ENCODE data around the gene UBE2M. TPM values are rescaled to one million over a fixed set of nuclear protein-coding genes. Genes with fewer than 3 reads are reported as not detected.

The UBE2M gene
- total RNA-seq, 1 experiment from 2014 or later: 243 TPM

DNA sequence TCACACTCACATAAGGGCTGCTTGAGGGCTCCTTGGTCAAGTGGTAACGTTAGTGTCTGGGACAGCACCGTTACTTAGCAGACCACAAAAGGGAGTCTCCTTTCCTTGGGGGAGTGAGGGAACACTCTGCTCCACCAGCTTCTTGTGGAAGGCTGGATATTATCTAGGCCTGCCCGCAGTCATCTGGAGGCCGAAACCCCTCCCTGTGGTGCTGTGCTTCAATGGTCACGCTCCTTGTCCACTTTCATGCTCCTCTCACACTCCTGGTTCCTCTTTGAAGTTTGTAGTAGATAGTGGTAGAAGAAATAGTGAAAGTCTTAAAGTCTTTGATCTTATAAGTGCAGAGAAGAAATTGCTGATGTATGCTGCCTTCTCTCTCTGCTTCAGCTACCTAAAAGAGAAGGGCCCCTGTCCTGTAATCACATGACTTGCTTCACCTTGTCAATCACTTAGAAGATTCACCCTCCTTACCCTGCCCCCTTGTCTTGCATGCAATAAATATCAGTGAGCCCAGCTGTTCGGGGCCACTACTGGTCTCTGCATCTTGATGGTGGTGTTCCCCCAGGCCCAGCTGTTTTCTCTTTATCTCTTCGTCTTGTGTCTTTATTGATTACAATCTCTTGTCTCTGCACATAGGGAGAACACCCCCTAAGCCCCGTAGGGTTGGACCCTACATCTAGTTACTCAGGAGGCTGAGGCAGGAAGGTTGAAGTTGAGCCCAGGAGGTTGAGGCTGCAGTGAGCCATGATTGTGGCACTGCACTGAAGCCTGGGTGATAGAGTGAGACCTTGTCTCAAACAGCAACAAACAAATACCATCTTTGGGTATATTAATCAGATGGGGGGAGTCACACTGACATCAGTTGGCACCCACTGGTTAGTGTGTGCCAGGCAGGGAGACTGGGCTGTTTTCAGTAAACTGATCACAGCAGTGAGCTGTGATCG, 26.4 kb upstream of the UBE2M start:
- no peaks in the 10 kb centered on the region for H3K27me3 ChIP-seq (ENCODE audit: low read length)
- intact Hi-C loops (cut with micrococcal nuclease): no loop called here
- H3K9me3 ChIP-seq (ENCODE audit: low read length): no peaks in the 10 kb centered on the region
- no peaks in the 10 kb centered on the region; the same call in 1 of the 2 replicates for H3K79me2 ChIP-seq (ENCODE audit: low read length)
- H3K4me2 ChIP-seq (ENCODE audit: low read length): no peak overlapping the region
- H3K4me3 ChIP-seq (ENCODE audit: low read length): no peak overlapping the region
- no peaks in the 10 kb centered on the region for H3K9me2 ChIP-seq (replicated peaks; ENCODE audit: low read length)
- TF ChIP-seq EZH2 (IDR thresholded peaks at IDR 0.05; ENCODE audit: low read length, unreplicated experiment): no peak
- ChIA-PET POLR2A (ENCODE audit: unreplicated experiment) (no interaction called here), CTCF (no interaction called here)
- DNase-seq: no peak
- H3K4me1 ChIP-seq (ENCODE audit: insufficient read depth, low read length): no peaks in the 10 kb centered on the region; the same call in 1 of the 2 replicates
- peaks cover 2% of the 10 kb centered on the region for H3K36me3 ChIP-seq (ENCODE audit: low read depth, low read length)
- no peaks in the 10 kb centered on the region for H3F3A ChIP-seq (ENCODE audit: low read length, unreplicated experiment)
- H3K9ac ChIP-seq (ENCODE audit: low read length): no peak overlapping the region
- no peak overlapping the region for H2AFZ ChIP-seq (ENCODE audit: low read length)
- ATAC-seq: no peak
- no peak overlapping the region for H3K27ac ChIP-seq (ENCODE audit: low read length)
- no TSS peak for BruUV-seq (replicated peaks)
- no peaks in the 10 kb centered on the region for H4K20me1 ChIP-seq (ENCODE audit: low read length)

DNA sequence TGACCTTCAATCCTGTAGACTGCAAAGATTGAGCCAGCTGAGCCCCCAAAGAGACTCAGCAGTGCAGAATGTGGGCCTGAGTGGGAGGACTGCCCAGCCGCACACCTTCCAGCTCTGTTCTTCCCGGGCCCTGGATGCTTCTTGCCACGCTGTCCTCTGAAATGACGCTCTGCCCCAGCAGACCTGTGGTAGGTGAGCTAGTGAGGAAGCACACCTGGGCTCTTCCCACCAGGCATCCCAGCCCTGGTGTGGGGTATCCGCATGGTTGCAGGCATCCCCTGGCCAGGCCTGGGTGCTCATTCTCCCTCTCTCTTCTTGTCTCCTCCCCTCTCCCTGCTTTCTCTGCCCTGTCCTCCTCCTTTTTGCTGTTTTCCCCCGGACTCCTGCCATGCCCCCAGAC, 24.6 kb upstream of the UBE2M start:
- no peak for TF ChIP-seq EZH2 (IDR thresholded peaks at IDR 0.05; ENCODE audit: low read length, unreplicated experiment)
- TF ChIP-seq, protein P1, sequence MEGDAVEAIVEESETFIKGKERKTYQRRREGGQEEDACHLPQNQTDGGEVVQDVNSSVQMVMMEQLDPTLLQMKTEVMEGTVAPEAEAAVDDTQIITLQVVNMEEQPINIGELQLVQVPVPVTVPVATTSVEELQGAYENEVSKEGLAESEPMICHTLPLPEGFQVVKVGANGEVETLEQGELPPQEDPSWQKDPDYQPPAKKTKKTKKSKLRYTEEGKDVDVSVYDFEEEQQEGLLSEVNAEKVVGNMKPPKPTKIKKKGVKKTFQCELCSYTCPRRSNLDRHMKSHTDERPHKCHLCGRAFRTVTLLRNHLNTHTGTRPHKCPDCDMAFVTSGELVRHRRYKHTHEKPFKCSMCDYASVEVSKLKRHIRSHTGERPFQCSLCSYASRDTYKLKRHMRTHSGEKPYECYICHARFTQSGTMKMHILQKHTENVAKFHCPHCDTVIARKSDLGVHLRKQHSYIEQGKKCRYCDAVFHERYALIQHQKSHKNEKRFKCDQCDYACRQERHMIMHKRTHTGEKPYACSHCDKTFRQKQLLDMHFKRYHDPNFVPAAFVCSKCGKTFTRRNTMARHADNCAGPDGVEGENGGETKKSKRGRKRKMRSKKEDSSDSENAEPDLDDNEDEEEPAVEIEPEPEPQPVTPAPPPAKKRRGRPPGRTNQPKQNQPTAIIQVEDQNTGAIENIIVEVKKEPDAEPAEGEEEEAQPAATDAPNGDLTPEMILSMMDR (conservative IDR thresholded peaks at IDR 0.05; ENCODE audit: low read depth, low read length): no peak
- no peak for TF ChIP-seq EZH2phosphoT487 (IDR thresholded peaks at IDR 0.05; ENCODE audit: borderline replicate concordance, low read length)
- POLR2A ChIA-PET (ENCODE audit: unreplicated experiment): no interaction called here
- BruUV-seq (replicated peaks): TSS peak; percentile 3
- Histone ChIP-seq H3K4me2 (ENCODE audit: low read length) (no peak overlapping the region), H3K4me1 (ENCODE audit: insufficient read depth, low read length) (no peaks in the 10 kb centered on the region; the same call in 1 of the 2 replicates), H3K9me3 (ENCODE audit: low read length) (no peaks in the 10 kb centered on the region), H3F3A (ENCODE audit: low read length, unreplicated experiment) (no peaks in the 10 kb centered on the region), H2AFZ (ENCODE audit: low read length) (no peak overlapping the region), H3K79me2 (ENCODE audit: low read length) (peaks cover 13% of the 10 kb centered on the region; the same call in 1 of the 2 replicates), H3K27ac (ENCODE audit: low read length) (no peak overlapping the region), H3K9ac (ENCODE audit: low read length) (no peak overlapping the region), H3K4me3 (ENCODE audit: low read length) (no peak overlapping the region), H3K36me3 (ENCODE audit: low read depth, low read length) (peaks cover 2% of the 10 kb centered on the region), H4K20me1 (ENCODE audit: low read length) (no peaks in the 10 kb centered on the region), H3K27me3 (ENCODE audit: low read length) (no peaks in the 10 kb centered on the region), H3K9me2 (replicated peaks; ENCODE audit: low read length) (no peaks in the 10 kb centered on the region)
- DNase-seq: no peak
- intact Hi-C loops (cut with micrococcal nuclease): no loop called here
- CTCF ChIA-PET: no interaction called here
- no peak for ATAC-seq

DNA sequence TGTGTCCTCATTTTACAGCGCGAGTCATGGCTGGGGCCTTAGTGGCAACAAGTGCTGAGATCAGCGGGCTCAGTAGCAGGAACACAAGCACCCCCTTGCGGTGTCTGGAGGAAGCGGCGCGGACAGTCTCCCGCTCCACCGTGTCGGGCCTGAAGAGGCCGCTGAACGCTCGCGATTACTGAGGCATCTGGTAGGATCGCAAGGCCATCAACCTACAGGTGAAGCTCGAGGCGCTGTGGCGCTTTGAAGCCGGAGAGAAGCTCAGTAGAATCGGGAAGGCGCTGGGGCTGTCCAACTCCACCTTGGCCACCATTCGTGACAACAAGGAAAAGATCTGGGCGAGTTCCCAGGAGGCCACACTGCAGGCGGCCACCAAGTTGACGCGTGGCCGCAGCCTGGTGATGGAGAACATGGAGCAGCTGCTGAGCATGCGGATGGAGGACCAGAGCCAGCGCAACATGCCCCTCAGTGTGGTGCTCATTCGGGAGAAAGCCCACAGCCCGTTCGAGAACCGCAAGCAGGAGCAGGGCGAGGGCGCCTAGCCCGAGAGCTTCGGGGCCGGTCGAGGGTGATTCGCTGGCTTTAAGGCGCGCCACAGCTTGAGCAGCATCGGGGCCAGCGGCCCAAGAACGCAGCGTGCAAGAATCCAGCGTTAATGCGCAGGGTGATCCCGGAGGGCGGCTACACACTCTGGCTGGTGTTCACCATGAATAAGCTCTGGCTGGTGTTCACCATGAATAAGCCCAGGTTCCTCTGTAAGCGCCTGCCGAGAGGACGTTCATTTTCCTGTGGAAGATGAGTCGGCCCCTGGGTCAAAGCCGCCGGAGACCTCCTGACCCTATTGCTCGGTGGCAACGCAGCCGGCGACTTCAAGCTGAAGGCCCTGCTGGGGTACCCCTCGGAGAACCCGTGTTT, 23.1 kb upstream of the UBE2M start:
- Histone ChIP-seq H3K4me1 (ENCODE audit: insufficient read depth, low read length) (no peaks in the 10 kb centered on the region; the same call in 1 of the 2 replicates), H4K20me1 (ENCODE audit: low read length) (no peaks in the 10 kb centered on the region), H3K4me2 (ENCODE audit: low read length) (no peak overlapping the region), H3K9me2 (replicated peaks; ENCODE audit: low read length) (no peaks in the 10 kb centered on the region), H2AFZ (ENCODE audit: low read length) (no peak overlapping the region), H3K79me2 (ENCODE audit: low read length) (peaks cover 19% of the 10 kb centered on the region; the same call in 1 of the 2 replicates), H3K4me3 (ENCODE audit: low read length) (no peak overlapping the region), H3K27me3 (ENCODE audit: low read length) (no peaks in the 10 kb centered on the region), H3K9ac (ENCODE audit: low read length) (no peak overlapping the region), H3K27ac (ENCODE audit: low read length) (no peak overlapping the region), H3K9me3 (ENCODE audit: low read length) (no peaks in the 10 kb centered on the region), H3F3A (ENCODE audit: low read length, unreplicated experiment) (no peaks in the 10 kb centered on the region), H3K36me3 (ENCODE audit: low read depth, low read length) (peaks cover 2% of the 10 kb centered on the region)
- ATAC-seq (peak; percentile 96), DNase-seq (peak; percentile 85)
- TF ChIP-seq, protein P1 (conservative IDR thresholded peaks at IDR 0.05; ENCODE audit: low read depth, low read length): peak; percentile 99
- no peak for TF ChIP-seq EZH2phosphoT487 (IDR thresholded peaks at IDR 0.05; ENCODE audit: borderline replicate concordance, low read length)
- no peak for TF ChIP-seq EZH2 (IDR thresholded peaks at IDR 0.05; ENCODE audit: low read length, unreplicated experiment)
- intact Hi-C loops (cut with micrococcal nuclease): no loop called here
- ChIA-PET CTCF (interaction anchor here (0.6 kb wide), 1 partner anchor 81 kb away, joined by 3 read pairs; no protein-coding TSS in a partner anchor), POLR2A (ENCODE audit: unreplicated experiment) (no interaction called here)
- BruUV-seq (replicated peaks): no TSS peak
